Left renal cortex interstitium (tissue), 4 donors: ENCODE data around the gene GLTP. TPM values are rescaled to one million over a fixed set of nuclear protein-coding genes. Genes with fewer than 3 reads are reported as not detected.
"Not testable (repeated sequence)": the region's sequence is repeated elsewhere in the genome, so short reads cannot be mapped to it uniquely, and the experiment has no call there.

Experiments used
- DNase-seq, 4 donors: peaks; one replicate each; pipeline ENCODE4 v3.0.0-alpha.2; 2013; ENCODE audit warnings: low read depth in 4 of 4, low spot score in 2 of 4, missing footprints in 1 of 4
- polyA plus RNA-seq, 4 donors: library from polyadenylated mRNA; unstranded; fragments of 120-200 nt; gene quantifications; one replicate each; pipeline ENCODE4 v1.2.1, GENCODE V29; 2013; ENCODE audit not compliant: insufficient read length in 4 of 4

GLTP gene
- polyA plus RNA-seq, 4 donors = 34.2 to 41.7 (median 35.9) TPM

- DNase-seq = no peak
Measured at GRCh38 chr12:109905301-109905700, 25.0 kb upstream of the GLTP start.

- DNase-seq = no peak
Measured at GRCh38 chr12:109902891-109903418, 22.6 kb upstream of the GLTP start.

GRCh38 chr12:109900752-109901580 is 20.6 kb upstream of the GLTP start:
- no peak for DNase-seq

- DNase-seq = peak; percentile 70 to 85 (median 75)
Measured at GRCh38 chr12:109899783-109900751, 19.7 kb upstream of the GLTP start, which contains the start of gene TCHP. TSS of gene TCHP (plus strand) at chr12:109900274. CDS start at chr12:109903027, 2,753 bp downstream.

- not testable (repeated sequence) for DNase-seq
Measured at GRCh38 chr12:109899345-109899744, 19.0 kb upstream of the GLTP start.

DNA sequence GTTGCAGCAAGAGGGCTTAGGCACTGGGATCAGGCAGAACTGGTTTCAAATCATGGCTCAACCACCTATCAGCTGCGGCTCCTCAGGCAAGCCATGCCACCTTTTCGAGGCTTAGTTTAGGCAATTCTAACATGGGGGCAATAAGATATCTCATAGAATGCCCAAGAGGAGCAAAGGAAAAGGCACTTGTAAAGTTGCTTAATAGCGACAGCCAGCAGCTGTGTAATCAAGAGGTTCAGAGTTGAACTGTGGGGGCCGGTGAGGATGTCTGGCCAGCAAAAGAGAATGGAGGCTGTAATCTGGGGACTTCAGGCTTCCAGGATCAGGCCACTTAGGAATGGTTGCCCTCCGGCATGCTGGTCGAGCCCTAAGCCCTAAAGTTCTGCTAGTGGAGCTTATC is 16.7 kb upstream of the GLTP start:
- no peak for DNase-seq

GRCh38 chr12:109896188-109896587 is 15.8 kb upstream of the GLTP start:
- no peak for DNase-seq

- no peak for DNase-seq
Measured at GRCh38 chr12:109894939-109895338, 14.6 kb upstream of the GLTP start.

DNA sequence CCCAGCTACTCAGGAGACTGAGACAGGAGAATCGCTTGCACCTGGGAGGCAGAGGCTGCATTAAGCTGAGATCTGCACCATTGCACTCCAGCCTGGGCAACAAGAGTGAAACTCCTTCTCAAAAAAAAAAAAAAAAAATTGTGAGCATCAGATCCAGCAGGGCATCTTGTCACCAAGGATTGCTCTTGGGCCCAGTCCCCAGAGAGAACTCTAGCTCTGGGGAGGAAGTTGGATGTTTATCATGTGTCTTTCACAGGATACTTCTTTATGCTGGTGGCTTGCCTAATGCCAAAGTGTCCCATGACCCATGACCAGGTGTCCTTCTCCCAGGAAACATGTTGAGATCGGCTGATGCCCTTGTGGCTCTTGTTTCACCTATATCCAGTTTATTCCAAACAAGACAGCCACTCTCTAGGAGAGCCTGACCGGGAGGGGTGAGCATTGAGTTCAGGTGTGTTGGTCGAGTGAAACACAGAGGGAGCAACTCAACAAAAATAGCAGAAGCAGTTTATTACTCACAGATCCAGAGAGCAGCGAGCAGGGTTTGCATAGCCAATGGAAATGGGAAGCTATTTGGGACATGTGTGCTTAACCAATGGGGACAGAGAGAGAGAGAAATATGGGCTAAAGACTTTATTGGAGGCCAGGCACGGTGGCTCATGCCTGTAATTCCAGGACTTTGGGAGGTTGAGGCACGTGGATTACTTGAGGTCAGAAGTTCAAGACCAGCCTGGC is 13.1 kb upstream of the GLTP start:
- DNase-seq = no peak

DNA sequence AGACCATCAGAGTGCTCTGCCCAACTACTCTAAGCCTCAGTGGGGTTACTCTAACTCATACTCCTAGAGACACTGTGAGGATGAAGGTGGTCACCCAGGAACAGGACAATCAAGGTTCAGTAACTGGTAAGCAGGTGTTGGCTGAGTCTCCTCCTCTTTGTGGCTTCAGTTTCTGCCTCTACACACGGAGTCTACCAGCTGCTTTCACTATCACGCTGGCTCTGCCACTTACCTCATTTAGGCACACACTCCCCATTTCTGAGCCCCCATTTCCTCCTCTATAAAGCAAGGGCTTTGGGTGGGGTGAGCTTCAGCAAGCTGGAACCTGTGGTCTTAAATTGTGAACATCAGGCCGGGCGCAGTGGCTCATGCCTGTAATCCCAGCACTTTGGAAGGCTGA is 12.4 kb upstream of the GLTP start:
- no peak for DNase-seq

- no peak for DNase-seq
Measured at GRCh38 chr12:109892165-109892715, 11.9 kb upstream of the GLTP start.

GRCh38 chr12:109891731-109892130 is 11.4 kb upstream of the GLTP start:
- not testable (repeated sequence) for DNase-seq

DNA sequence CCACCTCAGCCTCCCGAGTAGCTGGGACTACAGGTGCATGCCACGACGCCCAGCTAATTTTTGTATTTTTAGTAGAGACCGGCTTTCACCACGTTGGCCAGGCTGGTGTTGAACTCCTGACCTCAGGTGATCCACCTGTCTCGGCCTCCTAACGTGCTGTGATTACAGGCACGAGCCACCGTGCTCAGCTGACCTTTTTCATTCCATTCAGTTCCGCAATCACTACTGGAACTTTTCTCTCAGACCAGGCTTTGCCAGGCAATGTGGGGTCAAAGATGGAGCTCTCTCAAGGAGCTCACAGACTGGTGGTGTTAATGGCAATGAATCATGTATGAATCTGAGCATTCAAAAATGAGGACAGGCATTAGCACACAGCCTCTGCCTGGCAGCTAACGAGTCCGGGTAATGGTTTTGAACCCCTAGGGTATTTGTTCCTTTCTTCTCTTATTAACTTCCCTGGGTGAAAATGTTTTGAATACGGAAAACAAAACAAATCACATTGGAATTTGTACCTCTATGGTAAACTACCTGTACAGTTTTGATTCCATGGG is 10.4 kb upstream of the GLTP start:
- DNase-seq = no peak

DNA sequence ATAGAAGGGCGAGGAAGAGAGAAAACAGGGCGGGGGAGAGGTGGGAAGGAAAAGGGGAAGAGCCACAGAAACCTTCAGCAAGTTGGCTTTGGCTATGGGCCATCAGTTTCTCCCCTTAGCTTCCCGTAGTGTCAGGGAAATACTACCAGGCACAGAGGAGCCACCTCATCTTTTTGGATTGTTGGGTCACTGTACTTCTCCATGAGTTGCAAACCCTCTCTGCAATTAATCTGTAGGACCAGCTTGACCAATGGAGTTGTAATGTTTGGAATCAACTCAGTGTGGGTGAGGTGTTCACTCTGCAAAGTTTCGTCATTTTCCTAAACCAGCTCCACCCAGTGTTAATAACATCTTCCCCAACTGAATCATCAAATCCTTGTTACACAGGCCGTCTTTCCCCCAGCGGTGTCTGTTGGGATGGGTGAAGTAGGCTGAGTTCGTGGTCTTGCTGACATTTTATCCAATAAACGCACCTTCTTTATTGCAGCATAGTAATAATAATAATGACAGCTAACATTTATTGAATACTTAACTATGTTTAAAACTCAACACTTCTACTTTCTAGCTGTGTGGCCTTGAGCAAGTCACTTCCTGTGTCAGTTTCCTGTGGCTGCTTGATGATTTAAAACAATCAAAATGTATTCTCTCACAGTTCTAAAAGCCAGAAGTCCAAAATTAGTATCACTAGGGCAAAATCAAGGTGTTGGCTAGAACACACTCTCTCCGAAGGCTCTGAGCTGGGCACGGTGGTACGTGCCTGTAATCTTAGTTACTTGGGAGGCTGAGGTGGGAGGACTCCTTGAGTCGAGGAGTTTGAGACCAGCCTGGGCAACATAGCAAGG is 8.1 kb upstream of the GLTP start:
- DNase-seq = no peak

DNA sequence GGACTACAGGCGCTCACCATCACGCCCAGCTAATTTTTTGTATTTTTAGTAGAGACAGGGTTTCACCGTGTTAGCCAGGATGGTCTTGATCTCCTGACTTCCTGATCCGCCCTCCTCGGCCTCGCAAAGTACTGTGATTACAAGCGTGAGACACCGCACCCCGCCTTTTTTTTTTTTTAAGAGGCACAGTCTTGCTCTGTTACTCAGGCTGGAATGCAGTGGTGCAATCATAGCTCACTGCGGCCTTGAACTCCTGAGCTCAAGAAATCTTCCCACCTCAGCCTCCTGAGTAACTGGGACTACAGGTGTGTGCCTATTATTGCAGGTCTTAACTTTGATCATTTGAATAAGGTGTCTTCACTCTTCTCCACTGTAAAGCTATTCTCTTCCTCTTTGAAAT is 5.3 kb upstream of the GLTP start:
- no peak for DNase-seq

- DNase-seq = no peak
Measured at GRCh38 chr12:109883461-109883860, 3.1 kb upstream of the GLTP start.

- no peak for DNase-seq
Measured at GRCh38 chr12:109881752-109882151, 1.4 kb upstream of the GLTP start.

- no peak for DNase-seq
Measured at GRCh38 chr12:109880938-109881337, 597 bp upstream of the GLTP start.
